Fibroblast of lung (primary cell): ENCODE results near the gene LYAR. TPM values are rescaled to one million over a fixed set of nuclear protein-coding genes. Genes with fewer than 3 reads are reported as not detected.

Source experiments
- DNase-seq, 2 donors: peaks; one replicate each; pipeline versions ENCODE4 v3.0.0 to v3.0.0-alpha.2; 2010; ENCODE audit warnings: low read depth in 2 of 2
- H2AFZ ChIP-seq: 2 replicates; pipeline ENCODE4 v1.5.1; 2012; ENCODE audit warnings: low read length, control low read depth, inconsistent platforms
- H3K27ac ChIP-seq: 2 replicates; pipeline ENCODE4 v1.5.1; 2011; ENCODE audit warnings: low read length, control low read depth; ENCODE audit not compliant: insufficient read depth
- H3K27me3 ChIP-seq: 2 replicates; pipeline ENCODE4 v1.5.1; 2011; ENCODE audit warnings: mild to moderate bottlenecking, low read length; ENCODE audit not compliant: control insufficient read depth, insufficient read depth
- H3K36me3 ChIP-seq: 2 replicates; pipeline ENCODE4 v1.5.1; 2011; ENCODE audit warnings: low read length; ENCODE audit not compliant: control insufficient read depth, insufficient read depth
- H3K4me1 ChIP-seq: 2 replicates; pipeline ENCODE4 v1.5.1; 2011; ENCODE audit warnings: low read length; ENCODE audit not compliant: control insufficient read depth, insufficient read depth; ENCODE audit errors: extremely low read depth
- H3K4me2 ChIP-seq: 2 replicates; pipeline ENCODE4 v1.5.1; 2011; ENCODE audit warnings: low read length, control low read depth; ENCODE audit not compliant: insufficient read depth; ENCODE audit errors: extremely low read depth
- H3K4me3 ChIP-seq, 4 experiments: fragments of 200-600 bp in 1 of 4; sonication (generic) in 1 of 4; replicated peaks in 1 of 4; 2 replicates each; pipeline ENCODE4 v1.5.1; 2011 to 2016; ENCODE audit warnings: low read length in 4 of 4, low read depth in 3 of 4, mild to moderate bottlenecking in 3 of 4, control low read depth in 2 of 4, inconsistent platforms in 1 of 4, mixed read lengths in 1 of 4; ENCODE audit not compliant: insufficient read depth in 1 of 4; ENCODE audit errors: control extremely low read depth in 1 of 4
- H3K79me2 ChIP-seq: 2 replicates; pipeline ENCODE4 v1.5.1; 2012; ENCODE audit warnings: mild to moderate bottlenecking, low read length, inconsistent platforms; ENCODE audit not compliant: control insufficient read depth, insufficient read depth
- H3K9ac ChIP-seq: 2 replicates; pipeline ENCODE4 v1.5.1; 2011; ENCODE audit warnings: mild to moderate bottlenecking, low read length, control low read depth; ENCODE audit not compliant: insufficient read depth
- H3K9me3 ChIP-seq: 2 replicates; pipeline ENCODE4 v1.5.1; 2012; ENCODE audit warnings: low read depth, low read length; ENCODE audit not compliant: control insufficient read depth, insufficient read depth
- H4K20me1 ChIP-seq: 2 replicates; pipeline ENCODE4 v1.5.1; 2011; ENCODE audit warnings: low read length; ENCODE audit not compliant: control insufficient read depth, insufficient read depth; ENCODE audit errors: extremely low read depth
- EZH2 ChIP-seq: IDR thresholded peaks from 2 replicates; pipeline ENCODE4 v1.5.1; 2012; ENCODE audit warnings: low read length, control low read depth, mild to moderate bottlenecking; ENCODE audit errors: missing control alignments
- polyA plus RNA-seq, 2 donors: library from polyadenylated mRNA; depleted of rRNA in 1 of 2; stranded (reverse) in 1 of 2; unstranded in 1 of 2; fragments of >200 nt; gene quantifications; 2 replicates each; pipeline ENCODE4 v1.2.1, GENCODE V29; 2011 to 2012; ENCODE audit warnings: missing spikeins in 1 of 2
- total RNA-seq: library from RNA; depleted of rRNA; stranded (reverse); fragments of >200 nt; gene quantifications from 2 replicates; pipeline ENCODE4 v1.2.1, GENCODE V29; 2014
- TF ChIP-seq, protein P1 (sequence below), 2 donors: IDR thresholded peaks in 1 of 2; conservative IDR thresholded peaks in 1 of 2; 1 replicate in 1 of 2; 2 replicates in 1 of 2; pipeline ENCODE4 v1.5.1; 2011 to 2012; ENCODE audit warnings: low read length in 2 of 2, control low read depth in 1 of 2, inconsistent platforms in 1 of 2, low read depth in 1 of 2, mild to moderate bottlenecking in 1 of 2

The LYAR gene
- total and polyA plus RNA-seq, 2 donors (not counting 1 experiment from before 2014, with no cell fraction given): 10.1 to 11.1 TPM

DNA sequence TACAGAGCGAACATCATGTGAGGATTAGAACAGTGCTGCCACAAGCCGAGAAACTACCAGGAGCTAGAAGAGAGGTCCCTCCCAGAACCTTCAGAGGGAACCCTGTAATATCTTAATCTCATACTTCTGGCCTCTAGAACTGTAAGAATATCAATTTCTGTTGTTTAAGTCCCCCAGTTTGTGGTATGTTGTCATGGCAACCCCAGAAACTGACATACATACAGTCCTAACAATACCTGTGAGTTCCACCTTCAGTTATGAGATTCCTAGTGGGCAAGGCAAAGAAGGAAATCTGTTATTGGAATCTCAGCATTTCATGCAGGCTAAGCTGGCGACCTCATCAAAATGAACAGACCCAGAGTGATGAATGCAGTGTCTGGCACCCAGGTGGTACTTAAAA lies 42.6 kb upstream of the LYAR start:
- Histone ChIP-seq H3K4me2 (no peak overlapping the region), H3K4me3 (no peak overlapping the region), H3K27me3 (no peaks in the 10 kb centered on the region), H3K9ac (no peak overlapping the region), H3K79me2 (no peaks in the 10 kb centered on the region), H3K27ac (no peak overlapping the region), H3K4me1 (no peaks in the 10 kb centered on the region), H3K36me3 (no peaks in the 10 kb centered on the region), H3K9me3 (no peaks in the 10 kb centered on the region), H2AFZ (no peak overlapping the region), H4K20me1 (no peaks in the 10 kb centered on the region)
- TF ChIP-seq EZH2: no peak
- TF ChIP-seq, protein P1, sequence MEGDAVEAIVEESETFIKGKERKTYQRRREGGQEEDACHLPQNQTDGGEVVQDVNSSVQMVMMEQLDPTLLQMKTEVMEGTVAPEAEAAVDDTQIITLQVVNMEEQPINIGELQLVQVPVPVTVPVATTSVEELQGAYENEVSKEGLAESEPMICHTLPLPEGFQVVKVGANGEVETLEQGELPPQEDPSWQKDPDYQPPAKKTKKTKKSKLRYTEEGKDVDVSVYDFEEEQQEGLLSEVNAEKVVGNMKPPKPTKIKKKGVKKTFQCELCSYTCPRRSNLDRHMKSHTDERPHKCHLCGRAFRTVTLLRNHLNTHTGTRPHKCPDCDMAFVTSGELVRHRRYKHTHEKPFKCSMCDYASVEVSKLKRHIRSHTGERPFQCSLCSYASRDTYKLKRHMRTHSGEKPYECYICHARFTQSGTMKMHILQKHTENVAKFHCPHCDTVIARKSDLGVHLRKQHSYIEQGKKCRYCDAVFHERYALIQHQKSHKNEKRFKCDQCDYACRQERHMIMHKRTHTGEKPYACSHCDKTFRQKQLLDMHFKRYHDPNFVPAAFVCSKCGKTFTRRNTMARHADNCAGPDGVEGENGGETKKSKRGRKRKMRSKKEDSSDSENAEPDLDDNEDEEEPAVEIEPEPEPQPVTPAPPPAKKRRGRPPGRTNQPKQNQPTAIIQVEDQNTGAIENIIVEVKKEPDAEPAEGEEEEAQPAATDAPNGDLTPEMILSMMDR (conservative IDR thresholded peaks at IDR 0.05 in 1 of 2, IDR thresholded peaks at IDR 0.05 in 1 of 2; ENCODE audit: low read depth in 1 of 2, low read length in 2 of 2): no peak
- DNase-seq: no peak

DNA sequence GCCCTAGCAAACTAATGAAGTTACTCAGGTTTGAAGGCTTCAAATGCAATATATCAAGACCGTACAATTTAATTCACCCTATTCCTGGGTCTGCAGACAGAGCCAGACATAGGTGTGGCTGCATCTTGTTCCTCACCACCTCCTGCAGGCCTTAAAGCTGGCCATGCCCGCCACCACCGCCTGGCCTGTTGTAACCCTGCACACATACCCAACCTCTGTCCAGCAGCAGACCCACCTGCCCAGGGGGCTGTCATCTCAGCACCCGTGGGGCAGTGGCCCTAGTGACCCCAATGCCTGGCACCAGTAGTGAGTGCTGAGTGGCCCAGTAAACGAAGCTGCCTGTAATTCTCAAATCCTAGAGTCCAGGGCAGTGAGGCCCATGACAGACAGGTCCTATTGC lies 40.8 kb upstream of the LYAR start:
- no peak overlapping the region for H2AFZ ChIP-seq
- no peak overlapping the region for H3K4me3 ChIP-seq
- no peaks in the 10 kb centered on the region for H4K20me1 ChIP-seq
- H3K79me2 ChIP-seq: no peaks in the 10 kb centered on the region
- H3K27me3 ChIP-seq: no peaks in the 10 kb centered on the region
- H3K9ac ChIP-seq: no peak overlapping the region
- no peak overlapping the region for H3K27ac ChIP-seq
- TF ChIP-seq, protein P1 (conservative IDR thresholded peaks at IDR 0.05 in 1 of 2, IDR thresholded peaks at IDR 0.05 in 1 of 2; ENCODE audit: low read depth in 1 of 2, low read length in 2 of 2): no peak
- TF ChIP-seq EZH2: no peak
- no peak overlapping the region for H3K4me2 ChIP-seq
- no peak for DNase-seq
- H3K36me3 ChIP-seq: no peaks in the 10 kb centered on the region
- H3K4me1 ChIP-seq: no peaks in the 10 kb centered on the region
- H3K9me3 ChIP-seq: no peaks in the 10 kb centered on the region

- Histone ChIP-seq H3K9me3 (no peaks in the 10 kb centered on the region), H3K4me2 (no peak overlapping the region), H2AFZ (no peak overlapping the region), H3K4me1 (no peaks in the 10 kb centered on the region), H3K79me2 (no peaks in the 10 kb centered on the region), H3K4me3 (no peak overlapping the region), H3K27me3 (no peaks in the 10 kb centered on the region), H4K20me1 (no peaks in the 10 kb centered on the region), H3K27ac (no peak overlapping the region), H3K36me3 (no peaks in the 10 kb centered on the region), H3K9ac (no peak overlapping the region)
- DNase-seq: no peak
- TF ChIP-seq, protein P1 (conservative IDR thresholded peaks at IDR 0.05 in 1 of 2, IDR thresholded peaks at IDR 0.05 in 1 of 2; ENCODE audit: low read depth in 1 of 2, low read length in 2 of 2): no peak
These were observed 39.5 kb upstream of the LYAR start for GRCh38 chr4:4329496-4329895.
